Activated effector memory CD4-positive, alpha-beta T cell treated with anti-CD3 and anti-CD28 coated beads, Interleukin-2, amount 50 U/mL, for 16 hours (primary cell): ENCODE data around the gene RAB6D.
"Not testable (repeated sequence)": the region's sequence is repeated elsewhere in the genome, so short reads cannot be mapped to it uniquely, and the experiment has no call there.

Experiments used
- DNase-seq: peaks from one replicate; pipeline ENCODE4 v3.0.0-alpha.2; 2020

Gene RAB6D

GRCh38 chr2:131363213-131363612 lies 755 bp downstream of the RAB6D start:
- DNase-seq = not testable (repeated sequence)

DNA sequence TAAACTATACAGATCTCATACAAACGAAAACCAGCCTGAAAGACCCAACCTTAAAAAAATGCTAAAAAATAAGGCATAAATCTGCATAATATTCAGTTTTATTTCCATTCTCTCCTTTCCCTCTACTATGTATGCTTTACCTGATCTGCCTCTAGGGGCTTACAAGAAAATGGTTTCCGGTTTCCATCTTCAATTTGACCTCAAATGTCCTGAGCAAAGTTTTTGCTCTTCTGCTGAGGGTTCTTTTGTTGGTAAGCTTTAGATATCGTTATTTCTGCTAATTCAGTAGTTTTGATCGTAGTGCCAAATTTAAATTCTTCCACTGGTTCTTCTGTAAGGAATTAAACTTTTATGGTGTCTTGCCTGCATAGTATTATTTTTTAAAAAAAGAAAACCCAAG lies 2.2 kb downstream of the RAB6D start:
- DNase-seq = not testable (repeated sequence)

- not testable (repeated sequence) for DNase-seq
These were observed 10.7 kb downstream of the RAB6D start for GRCh38 chr2:131353167-131353697.

DNA sequence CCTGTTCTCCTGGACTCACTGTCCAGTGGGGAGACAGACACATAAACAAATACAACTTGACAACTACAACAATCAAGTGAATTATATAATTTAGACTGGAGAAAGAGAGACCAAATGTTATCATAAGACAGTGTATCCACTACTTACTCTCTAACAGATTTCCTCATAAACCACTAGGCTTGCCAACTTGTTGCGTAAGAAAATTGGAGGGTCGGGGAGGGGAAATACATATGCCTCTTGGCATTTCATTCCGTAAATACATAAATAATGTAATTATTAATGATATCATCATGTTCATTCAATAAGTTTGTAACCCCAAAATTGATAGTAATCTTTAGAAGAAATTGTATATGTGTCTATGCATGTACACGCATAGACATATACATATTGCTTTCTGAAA lies 14.9 kb downstream of the RAB6D start:
- no peak for DNase-seq

DNA sequence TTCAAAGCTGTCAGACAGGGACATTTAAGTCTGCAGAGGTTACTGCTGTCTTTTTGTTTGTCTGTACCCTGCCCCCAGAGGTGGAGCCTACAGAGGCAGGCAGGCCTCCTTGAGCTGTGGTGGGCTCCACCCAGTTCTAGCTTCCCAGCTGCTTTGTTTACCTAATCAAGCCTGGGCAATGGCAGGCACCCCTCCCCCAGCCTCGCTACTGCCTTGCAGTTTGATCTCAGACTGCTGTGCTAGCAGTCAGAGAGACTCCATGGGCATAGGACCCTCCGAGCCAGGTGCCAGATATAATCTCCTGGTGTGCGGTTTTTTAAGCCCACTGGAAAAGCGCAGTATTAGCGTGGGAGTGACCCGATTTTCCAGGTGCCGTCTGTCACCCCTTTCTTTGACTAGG lies 16.9 kb downstream of the RAB6D start:
- not testable (repeated sequence) for DNase-seq

GRCh38 chr2:131339307-131339706 lies 24.7 kb downstream of the RAB6D start:
- not testable (repeated sequence) for DNase-seq

GRCh38 chr2:131335319-131335718 lies 28.6 kb downstream of the RAB6D start:
- not testable (repeated sequence) for DNase-seq

DNA sequence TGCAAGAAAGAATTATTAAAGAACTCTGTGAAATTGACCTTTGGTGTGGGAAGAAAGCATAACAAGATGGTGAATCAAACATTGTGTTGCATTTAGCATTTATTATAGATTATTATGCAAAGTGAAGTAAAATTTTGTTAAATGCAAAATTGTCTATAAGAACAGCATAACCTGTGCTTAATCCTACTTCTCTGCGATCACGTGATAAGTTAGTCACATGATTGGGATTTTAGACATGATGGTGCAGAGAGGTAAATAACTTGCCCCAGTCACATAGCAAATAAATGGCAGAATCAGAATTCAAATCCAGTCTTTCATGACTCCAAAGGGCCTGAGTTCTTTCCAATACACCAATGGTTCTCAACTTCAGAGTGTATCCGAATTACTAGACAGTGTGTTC lies 31.3 kb downstream of the RAB6D start:
- DNase-seq = not testable (repeated sequence)

GRCh38 chr2:131331000-131331399 lies 33.0 kb downstream of the RAB6D start:
- not testable (repeated sequence) for DNase-seq

DNA sequence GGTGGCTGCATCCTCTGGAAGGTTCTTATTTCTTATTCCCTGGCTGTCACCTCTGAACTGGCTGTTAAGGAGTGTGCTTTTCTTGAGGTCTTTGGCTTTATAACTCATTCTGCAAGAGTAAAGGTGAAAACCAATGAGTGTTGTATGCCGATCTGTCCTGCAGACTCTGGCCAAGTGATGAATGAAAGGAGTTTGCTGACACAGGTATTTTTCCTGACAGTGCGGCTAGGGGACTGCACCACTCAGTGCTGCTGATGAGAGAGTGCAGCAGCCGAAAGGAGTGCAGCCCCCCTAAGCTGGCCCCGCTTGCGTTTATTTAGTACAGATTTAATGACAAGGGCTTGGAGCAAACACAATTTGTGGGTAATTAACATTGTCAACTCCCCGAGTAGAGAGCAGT lies 41.8 kb downstream of the RAB6D start:
- no peak for DNase-seq

DNA sequence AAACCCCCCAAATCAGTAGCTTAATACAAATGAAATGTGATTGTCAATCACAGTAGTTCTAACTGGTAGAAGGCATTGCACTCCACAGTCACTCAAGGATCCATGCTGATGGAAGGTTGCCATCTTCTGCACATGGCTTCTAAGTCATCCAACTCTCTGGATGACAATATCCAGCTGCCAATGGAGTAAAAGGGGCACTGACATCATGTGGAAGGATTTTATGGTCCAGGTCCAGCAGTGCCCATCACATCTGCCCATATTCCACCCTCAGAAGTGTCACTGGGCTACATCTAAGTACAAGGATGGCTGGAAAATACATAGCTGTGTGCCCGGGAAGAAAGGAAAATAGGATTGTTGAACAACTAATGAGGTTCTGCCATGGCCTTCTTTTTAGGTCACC lies 42.6 kb downstream of the RAB6D start:
- DNase-seq = not testable (repeated sequence)

DNA sequence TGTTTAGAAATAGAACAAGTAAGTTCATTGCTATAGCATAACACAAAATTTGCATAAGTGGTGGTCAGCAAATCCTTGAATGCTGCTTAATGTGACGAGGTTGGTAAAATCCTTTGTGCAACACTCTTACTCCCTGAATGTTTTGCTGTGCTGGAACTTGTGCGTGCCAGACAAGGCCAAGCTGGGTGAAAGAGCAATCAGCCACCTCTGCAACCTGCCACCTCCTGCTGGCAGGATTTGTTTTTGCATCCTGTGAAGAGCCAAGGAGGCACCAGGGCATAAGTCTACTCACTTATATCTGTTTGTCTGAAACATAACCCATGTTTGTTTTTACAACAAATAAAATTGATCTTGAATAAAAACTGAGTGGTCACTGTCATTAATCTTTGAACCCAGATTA lies 53.0 kb downstream of the RAB6D start:
- not testable (repeated sequence) for DNase-seq
